Measurements from ENCODE around the gene FSTL4.
"Not testable (repeated sequence)": the region's sequence is repeated elsewhere in the genome, so short reads cannot be mapped to it uniquely, and the experiment has no call there.

FSTL4 gene

GRCh38 chr5:133235696-133236426 lies 376.5 kb downstream of the FSTL4 start:
- no peak for DNase-seq

GRCh38 chr5:133234911-133235310 lies 377.4 kb downstream of the FSTL4 start:
- no peak for DNase-seq

- DNase-seq, result no peak
Measured at GRCh38 chr5:133234273-133234672, 378.1 kb downstream of the FSTL4 start.

- no peak for DNase-seq
Measured at GRCh38 chr5:133233616-133234015, 378.7 kb downstream of the FSTL4 start.

- no peak for DNase-seq
Measured at GRCh38 chr5:133232911-133233310, 379.4 kb downstream of the FSTL4 start.

- DNase-seq, result no peak
Measured at GRCh38 chr5:133232435-133232834, 379.9 kb downstream of the FSTL4 start.

GRCh38 chr5:133232011-133232410 lies 380.3 kb downstream of the FSTL4 start:
- no peak for DNase-seq

- DNase-seq, result no peak
Measured at GRCh38 chr5:133230823-133231578, 381.3 kb downstream of the FSTL4 start.

GRCh38 chr5:133229931-133230664 lies 382.2 kb downstream of the FSTL4 start:
- DNase-seq, result no peak

- DNase-seq, result no peak
Measured at GRCh38 chr5:133228316-133228715, 384.0 kb downstream of the FSTL4 start.

GRCh38 chr5:133227897-133228296 lies 384.4 kb downstream of the FSTL4 start:
- no peak for DNase-seq

- no peak for DNase-seq
Measured at GRCh38 chr5:133227082-133227481, 385.3 kb downstream of the FSTL4 start.

GRCh38 chr5:133226186-133226585 lies 386.2 kb downstream of the FSTL4 start:
- DNase-seq, result no peak

GRCh38 chr5:133225671-133226152 lies 386.6 kb downstream of the FSTL4 start:
- DNase-seq, result no peak

- no peak for DNase-seq
Measured at GRCh38 chr5:133222979-133223378, 389.4 kb downstream of the FSTL4 start.

- no peak for DNase-seq
Measured at GRCh38 chr5:133222521-133222920, 389.8 kb downstream of the FSTL4 start.

- no peak for DNase-seq
Measured at GRCh38 chr5:133222040-133222439, 390.3 kb downstream of the FSTL4 start.

- no peak for DNase-seq
Measured at GRCh38 chr5:133220851-133221674, 391.3 kb downstream of the FSTL4 start.

GRCh38 chr5:133219296-133219695 lies 393.0 kb downstream of the FSTL4 start:
- DNase-seq, result no peak

GRCh38 chr5:133216138-133216537 lies 396.2 kb downstream of the FSTL4 start:
- not testable (repeated sequence) for DNase-seq

- no peak for DNase-seq
Measured at GRCh38 chr5:133214153-133214820, 398.1 kb downstream of the FSTL4 start.

GRCh38 chr5:133205649-133206048 lies 406.7 kb downstream of the FSTL4 start:
- no peak for DNase-seq

Measured in T-helper 1 cell (primary cell).